Stimulated activated CD8-positive, alpha-beta memory T cell treated with anti-CD3 and anti-CD28 coated beads, Interleukin-7, amount 100 ng/mL, for 4 hours (primary cell): ENCODE results near the gene MAN1B1.
"Not testable (repeated sequence)": the region's sequence is repeated elsewhere in the genome, so short reads cannot be mapped to it uniquely, and the experiment has no call there.

ENCODE experiments used
- DNase-seq, 2 donors: peaks; one replicate each; pipeline ENCODE4 v3.0.0-alpha.2; 2020; ENCODE audit warnings: low read depth in 2 of 2

The MAN1B1 gene

DNA sequence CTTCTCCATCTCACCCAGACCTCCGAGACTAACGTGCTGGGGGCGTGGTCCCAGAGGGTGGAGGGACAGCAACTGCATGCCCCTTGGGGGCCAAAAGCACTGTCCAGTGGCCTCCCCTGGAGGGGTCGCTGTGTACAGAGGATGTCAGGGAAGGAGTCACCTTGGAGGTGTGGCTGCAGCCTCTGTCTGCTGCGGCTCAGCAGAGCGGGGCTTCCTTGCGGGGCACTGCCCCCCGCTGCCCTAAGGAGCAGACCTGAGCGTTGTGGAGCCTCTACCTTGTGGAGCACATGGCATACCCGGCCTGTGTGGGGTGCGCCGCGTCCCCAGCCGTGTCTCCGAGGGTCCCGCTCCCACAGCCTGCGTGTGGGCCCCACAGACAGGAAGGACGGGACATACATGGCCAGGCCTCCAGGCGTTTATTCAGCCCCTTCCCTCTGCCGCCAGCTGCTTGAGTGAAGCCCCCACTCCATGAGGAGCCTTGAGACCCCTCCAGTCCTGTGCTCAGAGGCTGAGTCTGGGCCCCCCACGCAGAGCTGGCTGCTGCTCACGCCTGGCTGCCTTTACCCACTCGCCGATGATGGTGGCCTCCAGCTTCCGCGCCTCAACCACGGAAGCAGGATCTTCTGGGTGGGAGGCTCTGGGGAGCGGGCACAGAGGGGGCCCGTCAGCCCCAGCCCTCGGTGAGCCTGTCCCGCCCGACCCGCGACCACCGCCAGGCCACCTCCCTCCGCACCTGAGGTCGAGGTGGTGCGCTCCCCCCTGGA, 23.5 kb downstream of the MAN1B1 start:
- no peak for DNase-seq

- no peak for DNase-seq
Observed at GRCh38 chr9:137110911-137111787, 24.4 kb downstream of the MAN1B1 start.

GRCh38 chr9:137111788-137112563, 25.2 kb downstream of the MAN1B1 start:
- DNase-seq: no peak

- DNase-seq: no peak
Observed at GRCh38 chr9:137112564-137113384, 26.0 kb downstream of the MAN1B1 start.

- DNase-seq: peak in 1 of 2 donors; percentile 24
Observed at GRCh38 chr9:137113385-137114159, 26.8 kb downstream of the MAN1B1 start.

DNA sequence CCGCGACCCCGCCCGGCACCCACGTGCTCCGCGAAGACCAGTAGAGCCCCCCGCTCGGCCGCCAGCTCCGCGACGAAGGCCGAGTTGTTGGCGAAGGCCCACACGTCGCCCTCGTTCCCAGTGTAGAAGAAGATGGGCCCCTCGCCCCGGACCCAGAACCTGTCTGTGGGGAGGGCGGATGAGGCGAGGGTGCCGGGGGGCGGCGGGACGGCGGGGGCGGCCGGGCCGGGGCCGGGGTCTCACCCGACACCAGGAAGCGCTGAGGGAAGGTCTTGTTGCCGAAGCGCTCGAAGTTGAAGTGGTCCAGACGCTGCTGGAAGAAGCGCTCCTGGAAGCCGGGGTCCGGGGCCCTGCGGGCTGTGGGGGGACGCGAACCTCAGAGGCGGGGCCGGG, 27.4 kb downstream of the MAN1B1 start:
- DNase-seq: no peak

- DNase-seq: peak; percentile 38 to 81
Observed at GRCh38 chr9:137114613-137115393, 28.0 kb downstream of the MAN1B1 start, which contains the start of gene DPP7. Gene DPP7 (minus strand): TSS chr9:137114733. CDS start chr9:137114713, 20 bp downstream.

GRCh38 chr9:137115394-137116026, 28.7 kb downstream of the MAN1B1 start:
- DNase-seq: no peak

GRCh38 chr9:137116027-137116507, 29.3 kb downstream of the MAN1B1 start:
- DNase-seq: no peak

DNA sequence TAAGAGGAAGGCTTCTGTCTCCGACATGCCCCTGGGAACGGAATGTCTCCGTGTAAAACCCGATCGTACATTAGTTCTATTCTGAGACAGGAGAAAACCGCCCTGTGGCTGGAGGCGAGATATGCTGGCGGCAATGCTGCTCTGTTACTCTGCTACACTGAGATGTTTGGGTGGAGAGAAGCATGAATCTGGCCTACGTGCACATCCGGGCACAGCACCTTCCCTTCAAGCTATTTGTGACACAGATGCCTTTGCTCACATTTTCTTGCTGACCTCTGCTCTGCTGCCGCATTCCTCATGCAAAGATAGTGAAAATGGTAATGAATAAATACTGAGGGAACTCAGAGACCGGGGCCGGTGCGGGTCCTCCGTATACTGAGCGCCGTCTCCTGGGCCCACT, 29.9 kb downstream of the MAN1B1 start:
- DNase-seq: no peak

DNA sequence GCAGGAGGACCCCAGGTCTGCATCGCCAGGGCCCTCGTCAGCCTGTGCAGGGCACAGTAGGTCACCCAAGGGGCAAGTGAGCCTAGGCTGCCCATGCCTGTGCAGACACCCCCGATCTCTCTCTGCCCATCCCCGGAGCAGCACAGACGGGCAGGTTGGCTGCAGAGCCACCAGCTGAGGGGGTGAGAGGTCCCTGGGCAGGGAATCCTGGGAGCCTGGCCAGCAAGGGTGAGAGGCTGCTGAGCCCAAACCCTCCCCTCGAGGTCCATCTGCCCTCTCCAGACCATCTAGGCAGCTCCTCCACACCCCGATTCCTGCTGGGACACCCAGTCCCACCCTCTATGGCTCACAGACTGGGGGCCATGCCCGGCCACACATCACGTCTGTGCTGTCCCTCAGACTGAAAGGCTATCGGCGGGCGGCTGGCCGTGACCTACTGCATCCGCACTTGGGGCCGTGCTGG, 30.5 kb downstream of the MAN1B1 start:
- DNase-seq: no peak

- DNase-seq: not testable (repeated sequence)
Observed at GRCh38 chr9:137118092-137118603, 31.4 kb downstream of the MAN1B1 start.

DNA sequence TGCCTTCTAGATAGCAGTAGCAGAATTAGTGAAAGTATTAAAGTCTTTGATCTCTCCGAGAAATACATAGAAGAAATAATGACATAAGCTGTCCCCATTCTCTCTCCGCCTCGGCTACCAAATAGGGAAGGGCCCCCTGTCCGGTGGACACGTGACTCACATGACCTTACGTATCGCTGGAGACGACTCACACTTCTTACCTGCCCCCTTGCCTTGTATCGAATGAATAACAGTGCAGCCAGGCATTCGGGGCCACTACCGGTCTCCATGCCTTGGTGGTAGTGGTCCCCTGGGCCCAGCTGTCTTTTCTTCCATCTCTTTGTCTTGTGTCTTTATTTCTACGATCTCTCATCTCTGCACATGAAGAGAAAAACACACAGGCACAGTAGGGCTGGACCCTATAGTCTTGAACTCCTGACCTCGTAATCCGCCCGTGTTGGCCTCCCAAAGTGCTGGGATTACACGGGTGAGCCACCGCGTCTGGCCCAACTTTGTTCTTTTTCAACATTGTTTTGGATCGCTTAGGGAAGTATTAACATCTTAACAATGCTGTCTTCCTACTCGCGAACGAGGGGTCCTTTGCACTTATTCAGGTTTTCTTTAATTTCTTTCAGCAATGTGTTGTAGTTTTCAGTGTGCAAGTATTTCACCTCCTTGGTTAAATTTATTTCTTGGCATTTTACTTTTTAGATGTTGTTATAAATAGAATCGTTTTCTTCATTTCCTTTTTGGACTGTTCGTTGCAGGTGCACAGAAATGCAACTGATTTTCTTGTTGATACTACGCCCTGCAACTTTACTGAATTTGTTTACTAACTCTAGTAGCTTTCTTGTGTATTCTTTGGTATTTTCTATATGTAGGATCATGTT, 35.4 kb downstream of the MAN1B1 start:
- not testable (repeated sequence) for DNase-seq

DNA sequence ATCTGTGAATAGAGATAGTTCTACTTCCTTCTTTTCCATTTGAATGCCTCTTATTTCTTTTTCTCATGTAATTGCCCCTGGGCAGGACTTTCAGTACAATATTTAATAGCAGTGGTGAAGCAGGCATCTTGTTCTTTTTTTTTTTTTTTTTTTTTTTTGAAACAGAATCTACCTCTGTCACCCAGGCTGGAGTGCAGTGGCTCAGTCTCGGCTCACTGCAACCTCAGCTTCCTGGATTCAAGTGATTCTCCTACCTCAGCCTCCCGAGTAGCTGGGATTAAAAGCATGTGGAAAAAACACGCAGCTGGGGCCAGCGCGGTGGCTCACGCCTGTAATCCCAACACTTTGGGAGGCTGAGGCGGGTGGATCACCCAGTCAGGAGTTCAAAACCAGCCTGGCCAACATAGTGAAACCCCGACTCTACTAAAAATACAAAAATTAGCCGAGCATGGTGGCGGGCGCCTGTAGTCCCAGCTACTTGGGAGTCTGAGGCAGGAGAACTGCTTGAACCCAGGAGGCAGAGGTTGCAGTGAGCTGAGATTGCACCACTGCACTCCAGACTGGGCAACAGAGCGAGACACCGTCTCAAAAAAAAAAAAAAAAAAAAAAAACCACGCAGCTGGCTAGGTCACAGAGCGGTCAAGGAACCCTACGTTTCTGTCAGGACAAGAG, 36.1 kb downstream of the MAN1B1 start:
- DNase-seq: not testable (repeated sequence)

DNA sequence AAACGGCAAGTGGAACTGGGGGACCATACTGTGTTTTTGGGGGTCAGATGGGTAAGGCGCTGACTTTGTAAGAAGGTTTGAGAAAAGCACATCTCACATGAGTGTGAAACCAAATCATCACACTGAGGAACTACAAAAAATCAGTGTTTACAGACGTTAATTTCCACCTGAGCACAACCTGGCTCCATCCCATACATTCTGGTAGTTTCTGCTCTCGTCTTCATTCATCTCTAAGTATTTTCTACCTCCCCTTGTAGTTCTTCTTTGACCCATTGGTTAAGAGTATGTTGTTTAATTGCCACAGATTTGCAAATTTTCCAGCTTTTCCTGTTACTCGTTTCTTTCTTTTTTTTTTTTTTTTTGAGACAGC, 36.7 kb downstream of the MAN1B1 start:
- no peak for DNase-seq

- DNase-seq: not testable (repeated sequence)
Observed at GRCh38 chr9:137123952-137124462, 37.2 kb downstream of the MAN1B1 start.

DNA sequence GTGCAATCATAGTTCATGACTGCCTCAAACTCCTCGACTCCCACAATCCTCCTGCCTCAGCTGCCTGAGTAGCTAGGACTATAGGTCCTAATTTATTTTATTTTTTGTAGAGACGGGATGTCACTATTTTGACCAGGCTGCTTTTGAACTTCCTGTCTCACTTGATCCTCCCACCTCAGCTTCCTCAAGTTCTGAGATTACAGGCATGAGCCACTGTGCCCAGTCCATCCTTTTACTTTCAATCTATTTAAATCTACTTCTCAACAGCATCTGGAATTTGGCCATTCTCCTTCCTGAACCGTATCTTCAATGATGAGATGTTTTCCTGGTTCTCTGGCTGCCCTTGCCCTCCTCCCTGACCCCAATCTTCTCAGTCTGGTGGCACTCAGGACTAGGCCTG, 40.0 kb downstream of the MAN1B1 start:
- no peak for DNase-seq
